Measurements from ENCODE around the gene FAM187B.

GRCh38 chr19:35266520-35267352 is 38.2 kb upstream of the FAM187B start:
- TF ChIP-seq CTCF (IDR thresholded peaks at IDR 0.05; ENCODE audit: low read depth, low read length) (no peak), POLR2A (IDR thresholded peaks at IDR 0.05; ENCODE audit: extremely low read depth, insufficient read length) (no peak), MYC (IDR thresholded peaks at IDR 0.05; ENCODE audit: low read depth, low read length) (no peak)
- TF ChIP-seq, protein P1, sequence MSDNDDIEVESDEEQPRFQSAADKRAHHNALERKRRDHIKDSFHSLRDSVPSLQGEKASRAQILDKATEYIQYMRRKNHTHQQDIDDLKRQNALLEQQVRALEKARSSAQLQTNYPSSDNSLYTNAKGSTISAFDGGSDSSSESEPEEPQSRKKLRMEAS (IDR thresholded peaks at IDR 0.05; ENCODE audit: low read depth, low read length) = no peak

Measured in NB4 (cell line).